Caki2 (cell line): ENCODE data around the gene CNTF. TPM values are rescaled to one million over a fixed set of nuclear protein-coding genes. Genes with fewer than 3 reads are reported as not detected.

ENCODE experiments used
- DNase-seq: peaks from one replicate; pipeline ENCODE4 v3.0.0-alpha.2; 2015; ENCODE audit warnings: low read depth
- in situ Hi-C: cut with HindIII; loops from 2 replicates; pipeline ENCODE4 v1.10.0; 2016; ENCODE audit warnings: low sequenced_read_pairs, low pct_unique_long_range_greater_than_20kb, mixed read lengths
- total RNA-seq: library from RNA; depleted of rRNA; stranded (reverse); fragments of >200 nt; shearing (Covaris generic); gene quantifications from 2 replicates; pipeline ENCODE4 v1.2.3, GENCODE V29; 2014; ENCODE audit warnings: low replicate concordance

Gene CNTF
- total RNA-seq, 1 experiment from 2014 or later: 0.44 TPM

DNA sequence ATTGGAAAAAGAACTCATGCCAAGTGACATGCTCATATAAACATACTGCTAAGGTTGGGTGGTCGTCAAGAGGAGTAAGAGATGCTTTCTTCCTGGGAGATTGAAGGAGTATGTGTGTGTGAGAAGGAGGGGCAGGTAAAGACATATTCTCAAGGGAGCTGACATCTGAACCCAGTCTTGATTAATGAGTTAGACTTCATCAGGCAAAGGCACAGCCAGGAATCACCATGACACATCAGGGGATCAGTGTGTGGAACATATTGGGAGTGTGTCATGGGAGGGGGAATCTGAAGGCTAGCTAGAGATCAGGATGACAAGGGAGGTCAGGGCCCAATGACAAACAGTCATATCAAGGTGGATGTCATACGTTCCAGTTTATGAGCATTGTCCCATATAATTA, 14.9 kb downstream of the CNTF start:
- in situ Hi-C loops: no loop called here
- peak; percentile 25 for DNase-seq

DNA sequence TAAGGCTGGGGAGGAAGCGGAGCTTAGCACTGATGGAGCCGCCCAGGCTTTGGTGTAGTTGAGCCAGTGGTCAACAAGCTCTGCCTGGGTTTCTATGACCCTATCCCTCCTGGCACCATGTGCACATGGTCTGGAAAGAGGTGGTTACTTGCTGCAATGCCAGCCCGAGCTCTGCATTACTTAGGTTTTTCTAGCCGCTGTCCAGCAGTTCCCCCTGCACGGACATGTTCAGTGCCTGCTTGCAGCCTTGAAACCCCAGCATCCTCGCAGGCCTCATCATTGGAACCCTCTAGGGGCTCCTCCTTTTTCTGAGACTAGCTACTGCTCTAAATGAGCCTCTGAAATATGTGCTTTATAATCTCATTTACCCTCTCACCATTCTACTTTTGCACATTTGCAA, 16.6 kb downstream of the CNTF start:
- in situ Hi-C loops: no loop called here
- no peak for DNase-seq

DNA sequence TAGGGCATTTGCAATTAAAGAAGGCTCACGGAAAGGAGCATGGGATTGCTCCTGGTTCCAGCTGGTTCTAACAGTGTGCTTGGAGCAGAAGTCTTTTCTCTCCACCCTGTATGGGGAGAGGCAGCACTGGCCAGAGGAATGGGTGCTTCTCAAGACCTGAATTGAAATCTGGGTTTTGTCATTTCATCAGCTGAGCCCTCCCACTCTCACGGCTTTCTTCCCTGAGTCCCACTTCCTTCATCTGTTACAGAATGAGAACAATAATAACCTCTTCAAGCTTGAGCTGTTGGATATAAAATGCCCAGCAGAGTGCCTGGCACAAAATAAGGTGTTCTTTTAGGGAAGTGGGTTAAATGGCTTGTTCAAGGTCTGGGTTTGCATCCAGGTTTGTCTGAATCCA, 17.2 kb downstream of the CNTF start:
- in situ Hi-C loops: no loop called here
- DNase-seq: no peak

DNA sequence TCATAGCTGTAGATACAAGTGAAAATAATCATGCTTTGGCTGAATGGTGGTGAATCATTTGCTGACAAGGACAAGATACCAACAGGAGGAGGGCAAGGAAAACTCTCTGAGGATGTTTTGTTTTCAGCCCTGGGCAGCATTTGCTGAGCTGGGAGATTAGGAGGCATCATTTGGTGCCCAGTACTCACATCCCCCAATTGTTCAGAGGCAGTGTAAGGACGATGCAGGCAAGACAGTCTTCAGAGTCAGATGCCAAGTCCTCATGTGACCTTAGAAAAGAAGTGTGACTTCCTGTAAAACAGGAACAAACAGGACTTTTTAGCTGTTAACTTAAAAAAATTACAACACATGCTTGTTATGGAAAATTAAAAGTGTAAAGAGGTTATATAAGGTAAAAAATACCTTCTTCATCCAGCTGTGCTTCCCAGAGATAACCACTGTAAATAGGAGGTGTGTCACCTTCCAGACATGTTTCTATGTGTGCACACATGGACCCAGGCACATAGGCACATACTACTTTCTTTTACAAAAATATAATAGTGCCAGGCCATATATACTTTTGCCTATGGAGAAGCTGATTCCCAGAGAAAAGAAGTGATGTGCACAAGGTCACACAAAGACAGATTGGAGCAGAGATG, 18.0 kb downstream of the CNTF start:
- no peak for DNase-seq
- in situ Hi-C loops: no loop called here

DNA sequence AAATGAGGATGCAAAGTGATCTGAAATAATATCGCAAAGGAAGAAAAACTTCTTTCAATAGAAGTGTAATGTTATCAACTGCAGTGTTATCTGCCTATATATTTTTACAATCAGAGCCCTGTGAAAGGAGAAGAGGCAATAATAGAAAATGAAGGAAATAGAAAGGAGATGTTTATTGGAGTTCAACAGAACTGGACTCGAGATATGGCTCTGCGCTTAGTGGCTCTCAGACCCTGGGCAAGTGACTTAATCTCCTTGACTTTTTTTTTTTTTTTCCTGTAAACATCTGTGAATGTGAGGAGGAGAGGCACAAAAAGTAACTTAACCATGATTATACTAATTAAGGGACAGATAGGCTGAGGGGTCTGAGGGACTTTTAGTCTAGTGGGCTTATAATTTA, 18.9 kb downstream of the CNTF start:
- DNase-seq: no peak
- in situ Hi-C loops: no loop called here

DNA sequence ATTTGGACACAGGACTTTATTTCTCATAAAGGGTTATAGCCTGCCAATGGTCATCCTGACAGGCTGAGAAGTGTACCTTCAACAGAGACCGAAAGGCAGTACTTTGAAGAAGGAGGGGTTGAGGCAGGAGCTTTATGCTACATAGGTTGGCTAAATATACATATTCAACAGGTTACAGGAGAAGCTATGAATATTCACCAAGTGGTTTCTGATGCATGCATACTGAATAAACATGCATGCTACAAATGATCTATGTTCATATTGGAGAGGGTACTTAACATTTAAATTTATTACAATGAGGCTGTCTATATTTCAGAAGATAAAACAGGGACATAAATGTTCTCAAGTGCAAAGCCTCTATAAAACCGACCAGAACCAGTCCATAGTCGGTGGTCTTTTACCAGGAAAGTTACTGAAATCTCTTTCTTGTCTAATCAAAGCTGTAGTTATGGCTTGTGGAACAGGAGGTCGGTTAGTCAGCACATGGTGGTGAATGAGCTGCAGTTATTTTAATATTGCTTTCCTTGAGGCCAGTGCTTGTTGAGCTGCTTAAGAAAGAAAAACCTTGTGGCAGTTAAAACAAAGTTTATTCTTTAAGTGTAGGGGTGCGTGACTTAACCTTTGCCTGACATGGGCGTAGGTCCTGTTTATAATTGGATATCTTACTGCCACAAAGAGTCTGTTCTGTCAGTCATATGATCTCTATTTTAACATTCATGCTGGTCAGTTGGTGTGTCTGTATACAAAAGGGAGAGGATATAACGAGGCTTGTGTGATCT, 19.5 kb downstream of the CNTF start:
- in situ Hi-C loops: no loop called here
- DNase-seq: peak; percentile 33

DNA sequence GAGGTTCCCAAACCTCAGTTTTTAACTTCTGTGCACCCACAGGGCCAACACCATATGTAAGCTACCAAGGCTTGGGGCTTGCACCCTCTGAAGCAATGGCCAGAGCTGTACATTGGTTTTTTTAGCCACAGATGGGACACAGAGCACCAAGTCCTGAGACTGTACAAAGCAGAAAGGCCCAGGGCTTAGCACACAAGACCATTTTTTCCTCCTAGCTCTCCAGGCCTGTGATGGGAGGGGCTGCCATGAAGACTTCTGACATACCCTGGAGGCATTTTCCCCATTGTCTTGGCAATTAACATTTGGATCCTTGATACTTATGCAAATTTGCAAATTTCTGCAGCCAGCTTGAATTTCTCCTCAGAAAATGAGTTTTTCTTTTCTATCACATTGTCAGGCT, 23.4 kb downstream of the CNTF start:
- no peak for DNase-seq
- in situ Hi-C loops: no loop called here

DNA sequence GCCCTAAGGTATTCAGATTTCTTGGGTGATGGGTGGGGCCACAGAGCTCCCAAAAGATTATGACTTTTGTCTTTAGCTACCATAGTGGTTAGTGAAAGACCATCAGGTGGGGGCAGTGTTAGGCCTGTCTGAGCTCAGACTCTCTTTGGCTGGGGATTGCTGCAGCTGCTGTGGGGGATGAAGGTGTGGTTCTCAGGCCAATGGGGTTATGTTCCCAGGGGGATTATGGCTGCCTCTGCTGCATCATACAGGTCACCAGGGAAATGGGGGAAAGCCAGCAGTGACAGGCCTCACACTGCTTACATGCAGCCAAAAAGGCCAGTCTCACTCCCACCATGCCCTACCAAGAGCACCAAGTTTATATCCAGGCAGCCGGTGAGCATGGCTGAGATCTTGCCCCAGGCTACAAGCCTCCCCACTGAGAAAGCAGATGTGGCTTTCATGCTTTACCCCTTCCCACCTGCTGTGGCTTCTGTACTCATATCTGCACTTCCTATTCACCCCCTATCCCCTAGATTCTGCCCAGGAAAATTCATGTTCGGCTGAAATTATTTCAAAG, 24.8 kb downstream of the CNTF start:
- in situ Hi-C loops: no loop called here
- no peak for DNase-seq

DNA sequence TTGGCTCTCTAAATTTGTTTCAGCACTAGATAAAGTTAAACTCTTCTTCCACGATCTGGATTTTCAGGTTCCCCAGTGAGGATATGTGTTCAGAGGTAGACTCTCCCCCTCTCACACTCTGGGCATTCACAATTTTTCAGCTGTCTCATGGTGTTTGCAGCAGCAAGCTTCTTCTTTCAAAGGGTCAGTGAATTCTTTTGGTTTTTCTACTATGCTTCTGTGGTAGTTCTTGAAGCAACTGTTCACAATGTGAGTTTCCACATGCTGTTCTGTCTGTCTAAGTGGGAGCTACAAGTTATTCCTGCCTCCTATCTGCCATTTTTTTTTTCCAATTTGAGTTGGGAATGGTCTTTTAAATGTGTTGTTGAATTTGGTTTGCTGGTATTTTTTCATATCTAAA, 25.4 kb downstream of the CNTF start:
- in situ Hi-C loops: no loop called here
- DNase-seq: no peak

DNA sequence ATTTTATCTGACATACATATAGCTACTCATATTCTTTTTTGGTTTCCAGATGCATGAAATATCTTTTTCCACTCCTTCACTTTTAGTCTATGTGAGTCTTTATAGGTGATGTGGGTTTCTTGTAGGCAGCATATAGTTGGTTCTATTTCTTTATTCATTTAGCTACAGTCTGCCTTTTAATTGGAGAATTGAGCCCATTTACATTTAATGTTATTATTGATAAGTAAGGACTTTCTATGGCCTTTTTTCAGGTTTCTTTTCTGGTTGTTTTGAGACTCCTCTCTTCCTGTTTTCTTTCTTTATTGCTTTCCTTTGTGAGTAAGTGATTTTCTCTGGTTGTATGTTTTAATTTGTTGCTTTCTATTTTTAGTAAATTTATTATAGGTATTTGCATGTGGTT, 27.2 kb downstream of the CNTF start:
- in situ Hi-C loops: no loop called here
- no peak for DNase-seq

DNA sequence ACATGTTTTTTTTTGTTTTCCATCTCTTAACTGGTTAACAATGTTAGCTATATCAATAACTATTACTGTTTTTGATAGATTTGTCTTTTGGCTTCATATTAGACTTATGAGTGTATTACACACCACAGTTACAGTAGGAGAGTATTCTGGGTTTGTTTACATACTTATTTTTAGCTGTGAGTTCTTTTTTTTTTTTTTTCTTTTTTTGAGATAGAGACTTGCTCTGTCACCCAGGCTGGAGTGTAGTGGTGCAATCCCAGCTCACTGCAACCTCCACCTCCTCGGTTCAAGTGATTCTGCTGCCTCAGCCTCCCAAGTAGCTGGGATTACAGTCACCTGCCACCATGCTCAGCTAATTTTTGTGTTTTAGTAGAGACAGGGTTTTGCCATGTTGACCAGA, 28.0 kb downstream of the CNTF start:
- in situ Hi-C loops: no loop called here
- no peak for DNase-seq

DNA sequence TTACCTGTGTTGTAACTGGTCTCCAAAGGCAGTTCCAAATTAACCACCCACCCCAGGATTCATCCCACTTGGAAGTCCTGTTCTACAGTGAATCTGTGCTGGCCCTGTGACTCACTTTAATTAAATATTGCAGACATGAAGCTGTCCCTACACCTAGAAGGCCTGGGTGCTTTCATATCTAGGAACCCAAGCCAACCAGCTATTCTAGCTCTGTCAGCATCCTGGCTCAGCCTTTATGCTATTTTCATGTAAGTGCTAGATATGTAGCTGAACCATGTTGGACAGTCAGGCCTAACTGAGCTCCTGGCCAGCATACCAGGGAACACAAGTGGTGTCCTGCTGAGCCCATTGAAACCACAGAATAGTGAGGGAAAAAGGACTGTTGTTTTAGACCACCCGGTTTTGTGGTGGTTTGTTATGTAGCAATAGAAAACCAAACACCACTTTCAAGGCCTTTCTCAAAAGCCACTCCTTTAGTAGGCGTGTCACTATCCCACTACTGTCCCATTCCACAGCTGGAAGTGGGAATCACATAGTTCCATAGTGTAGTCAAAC, 30.3 kb downstream of the CNTF start:
- in situ Hi-C loops: no loop called here
- DNase-seq: no peak

DNA sequence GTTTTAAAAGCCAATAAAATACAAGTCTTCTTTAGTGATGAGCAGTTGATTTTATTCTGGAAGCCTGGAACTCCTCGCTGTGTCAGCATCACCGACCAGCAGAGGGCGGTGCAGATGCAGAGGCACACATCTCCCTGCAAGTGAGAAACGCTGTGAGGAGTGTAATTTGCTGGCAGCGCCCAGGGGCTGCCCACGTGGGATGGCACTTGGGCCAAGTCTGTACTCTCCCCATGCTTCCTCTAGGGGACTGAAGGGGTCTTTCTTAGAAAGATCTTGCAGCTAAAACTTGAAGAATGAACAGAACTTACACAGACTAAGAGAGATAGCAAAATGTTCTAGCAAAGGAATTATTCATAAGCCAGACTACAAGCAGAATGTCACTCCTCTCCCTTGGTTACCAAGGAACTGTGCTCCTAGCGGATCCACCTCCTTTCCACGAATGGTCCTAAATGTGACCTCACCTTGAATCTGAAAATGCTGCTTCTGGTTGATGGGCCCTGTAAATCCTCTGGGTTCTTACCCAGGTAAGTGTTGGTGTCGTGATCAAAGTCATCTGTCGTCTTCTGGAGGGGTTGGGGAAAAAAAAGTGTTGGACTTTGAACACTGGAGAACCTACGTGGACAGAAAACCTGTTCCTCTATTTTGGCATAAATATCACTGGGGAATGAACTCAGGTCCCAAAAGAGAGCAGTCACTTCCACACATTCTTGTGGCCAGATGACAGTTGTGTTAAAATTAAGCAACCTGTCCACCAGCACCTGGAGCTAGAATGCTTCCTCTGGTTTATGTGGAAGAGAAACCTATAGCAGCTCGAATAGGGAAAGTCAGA, 31.8 kb downstream of the CNTF start:
- in situ Hi-C loops: no loop called here
- peak; percentile 47 for DNase-seq

DNA sequence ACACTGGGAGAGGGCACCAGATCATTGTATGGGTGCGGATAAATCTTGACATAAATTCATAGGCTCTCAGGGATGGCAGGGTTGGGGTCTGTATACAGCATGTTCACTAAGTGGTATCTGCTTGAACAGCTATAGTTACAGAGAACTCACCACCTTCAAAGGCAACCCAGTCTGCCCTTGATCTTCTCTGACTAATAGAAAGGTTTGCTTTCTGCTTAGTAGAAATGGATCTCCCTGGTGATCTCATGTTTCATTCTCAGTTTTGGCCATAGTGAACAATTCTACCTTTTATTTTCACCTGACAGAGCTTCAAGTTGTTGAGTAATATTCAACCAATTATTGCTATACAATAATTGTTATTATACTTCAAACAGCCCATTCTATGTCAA, 32.4 kb downstream of the CNTF start:
- no peak for DNase-seq
- in situ Hi-C loops: no loop called here

DNA sequence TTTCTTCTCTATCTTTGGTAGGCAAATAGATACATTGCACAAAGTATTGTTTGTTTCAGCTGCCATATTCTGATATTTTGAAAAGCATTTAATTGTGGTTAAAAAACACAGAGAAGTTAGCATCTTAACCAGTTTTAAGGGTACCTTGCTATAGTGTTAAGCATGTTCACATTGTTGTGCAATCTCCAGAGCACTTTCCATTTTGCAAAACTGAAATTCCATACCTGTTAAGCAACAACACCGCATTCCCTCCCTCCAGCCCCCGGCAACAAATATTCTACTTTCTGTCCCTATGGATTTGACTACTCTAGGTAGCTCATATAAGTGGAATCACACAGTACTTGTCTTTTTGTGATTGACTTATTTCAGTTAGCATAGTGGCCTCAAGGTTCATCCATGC, 33.9 kb downstream of the CNTF start:
- DNase-seq: no peak
- in situ Hi-C loops: no loop called here

DNA sequence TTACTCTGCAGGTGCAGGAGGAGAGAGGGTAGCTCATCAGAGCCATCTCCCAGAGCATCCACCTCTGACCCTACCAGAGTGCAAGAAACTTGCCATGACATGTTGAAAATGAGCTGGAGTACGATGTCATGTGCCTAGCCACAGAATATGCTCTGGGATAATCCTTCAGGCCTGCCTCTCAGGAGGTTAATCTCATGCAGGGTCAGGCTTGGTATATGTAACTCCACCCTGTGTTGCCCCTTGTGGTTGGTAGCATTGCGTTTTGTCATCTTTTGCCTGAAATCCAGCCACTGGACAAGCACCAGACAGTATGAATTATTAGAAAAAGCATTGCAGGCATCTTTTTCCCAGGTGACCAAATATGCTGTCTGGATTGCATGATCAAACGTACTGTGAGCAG, 36.2 kb downstream of the CNTF start:
- DNase-seq: no peak
- in situ Hi-C loops: no loop called here

DNA sequence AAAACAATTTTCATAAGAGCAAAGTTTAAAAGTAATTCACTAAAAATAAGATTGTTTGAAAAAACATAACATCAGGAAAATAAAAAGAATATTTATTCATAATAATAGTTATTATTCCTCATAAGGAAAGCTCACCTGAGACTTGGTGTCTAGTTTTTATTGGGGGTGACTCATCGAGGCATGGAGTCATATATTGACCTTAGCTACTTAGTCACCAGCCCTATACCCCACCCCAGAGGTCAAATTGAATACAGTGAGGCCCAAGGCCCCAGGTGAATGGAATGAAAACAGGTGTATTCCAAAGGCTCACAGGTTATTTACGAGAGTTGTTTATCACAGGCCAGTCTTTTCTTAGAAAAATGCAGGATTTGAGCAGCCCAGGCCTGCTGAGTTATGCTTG, 36.9 kb downstream of the CNTF start:
- in situ Hi-C loops: no loop called here
- no peak for DNase-seq

DNA sequence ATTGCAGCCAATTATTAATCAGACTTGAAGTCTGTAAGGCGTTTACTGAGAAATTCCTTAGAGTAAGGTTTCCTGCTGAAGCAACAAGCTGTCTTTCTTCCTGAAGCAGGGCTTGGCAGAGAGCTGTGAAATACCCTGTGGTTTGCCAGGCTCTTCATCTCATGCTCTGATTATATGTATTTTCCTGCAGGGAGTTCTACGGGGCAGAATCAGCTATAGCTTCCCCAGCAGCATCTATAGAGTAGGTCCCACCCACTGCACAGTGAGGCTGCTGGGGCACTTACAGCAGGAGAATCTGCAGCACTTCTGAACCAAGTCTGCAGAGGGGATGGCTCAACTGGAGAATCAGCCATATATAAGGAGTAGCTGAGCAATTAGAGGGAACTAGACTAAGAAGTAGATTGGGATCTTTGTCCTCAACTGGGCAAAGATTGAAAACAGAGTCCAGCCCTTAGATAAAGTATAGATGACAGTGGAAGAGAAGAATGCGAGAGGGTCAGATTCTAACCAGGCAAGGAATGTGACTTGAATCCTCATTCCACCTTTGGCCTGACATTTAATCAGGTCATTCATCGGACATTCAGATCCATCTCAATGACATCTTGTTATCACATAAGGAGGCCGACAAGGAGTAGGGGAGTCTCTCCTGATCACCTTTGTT, 37.6 kb downstream of the CNTF start:
- in situ Hi-C loops: no loop called here
- DNase-seq: no peak
